HepG2 (cell line): ENCODE data around the gene SLC26A2. TPM values are rescaled to one million over a fixed set of nuclear protein-coding genes. Genes with fewer than 3 reads are reported as not detected.

ENCODE experiments used
- AHR ChIP-seq: IDR thresholded peaks from 2 replicates; pipeline ENCODE4 v1.6.1; 2018; ENCODE audit warnings: missing genetic modification reagents, missing compliant biosample characterization
- AKAP8 ChIP-seq: sonication (generic); formaldehyde crosslinking; IDR thresholded peaks from 2 replicates; pipeline ENCODE4 v1.5.1; 2020; ENCODE audit warnings: mild to moderate bottlenecking, missing genetic modification reagents
- ARHGAP35 ChIP-seq: sonication (generic); formaldehyde crosslinking; IDR thresholded peaks from 2 replicates; pipeline ENCODE4 v1.9.0; 2022; ENCODE audit warnings: mild to moderate bottlenecking, inconsistent platforms, moderate library complexity, missing genetic modification reagents, borderline replicate concordance
- DRAP1 ChIP-seq: IDR thresholded peaks from 2 replicates; pipeline ENCODE4 v1.6.1; 2016; ENCODE audit warnings: missing genetic modification reagents, missing compliant biosample characterization
- ELF3 ChIP-seq: IDR thresholded peaks from 2 replicates; pipeline ENCODE4 v1.6.1; 2016; ENCODE audit warnings: missing genetic modification reagents, missing compliant biosample characterization
- ETV5 ChIP-seq: IDR thresholded peaks from 2 replicates; pipeline ENCODE4 v1.6.1; 2018; ENCODE audit warnings: missing biosample characterization, missing genetic modification reagents, inconsistent platforms, borderline replicate concordance
- FIP1L1 ChIP-seq: fragments of 200-400 bp; formaldehyde crosslinking; IDR thresholded peaks from 2 replicates; pipeline ENCODE4 v1.6.1; 2018; ENCODE audit warnings: low read depth, mild to moderate bottlenecking, low read length, moderate library complexity, borderline replicate concordance; ENCODE audit not compliant: insufficient read depth
- PITX1 ChIP-seq: sonication (generic); formaldehyde crosslinking; IDR thresholded peaks from 2 replicates; pipeline ENCODE4 v1.5.1; 2020; ENCODE audit warnings: mild to moderate bottlenecking, missing genetic modification reagents
- RELA ChIP-seq: sonication (generic); formaldehyde crosslinking; IDR thresholded peaks from 2 replicates; pipeline ENCODE4 v1.4.0; 2020; ENCODE audit warnings: missing genetic modification reagents
- STAT5B ChIP-seq: sonication (generic); formaldehyde crosslinking; IDR thresholded peaks from 2 replicates; pipeline ENCODE4 v1.4.0; 2020; ENCODE audit warnings: missing genetic modification reagents
- SUZ12 ChIP-seq: fragments of 150-350 bp; IDR thresholded peaks from 2 replicates; pipeline ENCODE4 v1.6.1; 2014; ENCODE audit warnings: low read depth, low read length
- U2AF2 ChIP-seq: fragments of 200-400 bp; formaldehyde crosslinking; IDR thresholded peaks from 2 replicates; pipeline ENCODE4 v1.6.1; 2017; ENCODE audit warnings: low read depth, mild to moderate bottlenecking, low read length
- ZC3H13 ChIP-seq: sonication (generic); formaldehyde crosslinking; IDR thresholded peaks from 2 replicates; pipeline ENCODE4 v1.8.1; 2023; ENCODE audit warnings: mild to moderate bottlenecking, missing genetic modification reagents, moderate library complexity
- ZNF121 ChIP-seq: sonication (generic); formaldehyde crosslinking; IDR thresholded peaks from 2 replicates; pipeline ENCODE4 v1.5.0; 2020; ENCODE audit warnings: mild to moderate bottlenecking, missing genetic modification reagents
- ZNF333 ChIP-seq: sonication (generic); formaldehyde crosslinking; IDR thresholded peaks from 2 replicates; pipeline ENCODE4 v1.4.0; 2020; ENCODE audit warnings: mild to moderate bottlenecking, missing genetic modification reagents, borderline replicate concordance
- ZNF431 ChIP-seq: sonication (generic); formaldehyde crosslinking; IDR thresholded peaks from 2 replicates; pipeline ENCODE4 v1.9.0; 2022; ENCODE audit warnings: missing genetic modification reagents, low read depth, mild to moderate bottlenecking, borderline replicate concordance
- ZNF530 ChIP-seq: sonication (generic); formaldehyde crosslinking; IDR thresholded peaks from 2 replicates; pipeline ENCODE4 v1.5.0; 2020; ENCODE audit warnings: low read depth, mild to moderate bottlenecking, missing genetic modification reagents
- ZNF747 ChIP-seq: sonication (generic); formaldehyde crosslinking; IDR thresholded peaks from 2 replicates; pipeline ENCODE4 v1.8.1; 2023; ENCODE audit warnings: missing genetic modification reagents, mild to moderate bottlenecking, borderline replicate concordance
- ZNF776 ChIP-seq: sonication (generic); formaldehyde crosslinking; IDR thresholded peaks from 2 replicates; pipeline ENCODE4 v1.4.0; 2020; ENCODE audit warnings: mild to moderate bottlenecking, missing genetic modification reagents
- polyA plus RNA-seq, 8 experiments: library from polyadenylated mRNA; depleted of rRNA in 3 of 8; stranded (reverse) in 7 of 8; unstranded in 1 of 8; fragments of >200 nt; fragmentation: Illumina TruSeq in 4 of 8; extraction: Trizol in 4 of 8; gene quantifications; 2 replicates each; pipeline versions ENCODE4 v1.2.1 to v1.2.3, GENCODE V29; 2011 to 2016; ENCODE audit warnings: low read depth in 4 of 8, missing spikeins in 1 of 8, mixed read lengths in 1 of 8; ENCODE audit not compliant: insufficient read depth in 1 of 8
- total RNA-seq, 5 experiments: library from RNA; depleted of rRNA; stranded (reverse); fragments of >200 nt; fragmentation: Illumina TruSeq; extraction: Trizol; gene quantifications; 2 replicates each; pipeline ENCODE4 v1.2.3, GENCODE V29; 2016; ENCODE audit warnings: low read depth in 1 of 5
- TF ChIP-seq, protein P1 (sequence below): sonication (generic); formaldehyde crosslinking; IDR thresholded peaks from 2 replicates; pipeline ENCODE4 v1.4.0; 2020; ENCODE audit warnings: missing genetic modification reagents
- TF ChIP-seq, protein P2 (sequence below): sonication (generic); formaldehyde crosslinking; IDR thresholded peaks from 2 replicates; pipeline ENCODE4 v1.4.0; 2020; ENCODE audit warnings: mild to moderate bottlenecking, missing genetic modification reagents

SLC26A2 gene
- total and polyA plus RNA-seq, 2 of the 13 experiments (the other 11 are each of a cell fraction or from before 2014, with no cell fraction given) = 2.2 to 7.9 TPM

DNA sequence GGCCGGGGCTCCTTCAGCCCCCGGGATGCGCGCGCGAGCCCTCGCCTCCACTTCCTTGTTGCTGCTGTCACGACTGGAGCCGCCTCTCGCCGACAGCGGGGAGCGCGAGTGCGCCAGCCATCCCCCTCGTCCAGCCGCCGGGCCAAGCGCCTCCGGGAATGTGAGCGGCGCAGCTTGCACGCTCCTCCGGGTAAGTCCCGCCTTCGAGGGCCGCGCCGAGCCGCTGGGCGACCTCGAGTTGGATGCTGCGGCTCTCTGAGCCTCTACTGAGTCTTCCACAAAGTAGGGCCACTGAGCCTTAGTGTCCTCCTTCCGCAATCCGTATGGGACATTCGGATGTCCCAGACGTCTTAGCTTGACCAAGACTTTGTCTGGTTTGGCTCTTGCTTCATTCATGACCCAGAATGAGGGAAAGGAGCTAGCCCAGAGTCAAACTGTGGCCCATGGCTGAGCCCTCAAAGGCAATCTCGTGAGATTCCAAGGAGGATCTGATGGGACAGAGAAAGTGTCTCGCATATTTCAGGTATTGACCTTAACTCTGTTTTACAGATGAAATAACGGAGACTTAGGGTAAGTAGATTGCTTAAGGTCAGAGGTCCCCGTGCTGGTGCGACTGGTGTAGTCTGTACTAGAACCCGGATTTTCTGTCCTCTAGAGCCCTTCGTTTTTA lies 40.6 kb downstream of the SLC26A2 start (continued):
- TF ChIP-seq FIP1L1 = no peak
- no peak for TF ChIP-seq ZNF431 (CRISPR knock-in tag)
- TF ChIP-seq DRAP1 = no peak
- TF ChIP-seq PITX1 (CRISPR knock-in tag) = no peak
- no peak for TF ChIP-seq ARHGAP35
- no peak for TF ChIP-seq ELF3
- TF ChIP-seq ZNF333 (CRISPR knock-in tag) = no peak
- no peak for TF ChIP-seq U2AF2
- no peak; the same call in 1 of the 2 replicates for TF ChIP-seq ZNF776
- TF ChIP-seq ZNF121 (CRISPR knock-in tag) = no peak
- no peak for TF ChIP-seq STAT5B (CRISPR knock-in tag)
- TF ChIP-seq, protein P1, sequence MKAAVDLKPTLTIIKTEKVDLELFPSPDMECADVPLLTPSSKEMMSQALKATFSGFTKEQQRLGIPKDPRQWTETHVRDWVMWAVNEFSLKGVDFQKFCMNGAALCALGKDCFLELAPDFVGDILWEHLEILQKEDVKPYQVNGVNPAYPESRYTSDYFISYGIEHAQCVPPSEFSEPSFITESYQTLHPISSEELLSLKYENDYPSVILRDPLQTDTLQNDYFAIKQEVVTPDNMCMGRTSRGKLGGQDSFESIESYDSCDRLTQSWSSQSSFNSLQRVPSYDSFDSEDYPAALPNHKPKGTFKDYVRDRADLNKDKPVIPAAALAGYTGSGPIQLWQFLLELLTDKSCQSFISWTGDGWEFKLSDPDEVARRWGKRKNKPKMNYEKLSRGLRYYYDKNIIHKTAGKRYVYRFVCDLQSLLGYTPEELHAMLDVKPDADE (CRISPR knock-in tag) = 0 out of 2 replicates have a peak, but pooled peaks have one; percentile 15
- TF ChIP-seq ZC3H13 = 0 out of 2 replicates have a peak, but pooled peaks have one; percentile 35
- TF ChIP-seq AHR (CRISPR knock-in tag) = 0 out of 2 replicates have a peak, but pooled peaks have one; percentile 3
- TF ChIP-seq AKAP8 = no peak
- no peak for TF ChIP-seq RELA
- TF ChIP-seq SUZ12 = no peak
- no peak for TF ChIP-seq ETV5 (CRISPR knock-in tag)
- no peak; the same call in 1 of the 2 replicates for TF ChIP-seq ZNF747 (CRISPR knock-in tag)
- no peak for TF ChIP-seq ZNF530 (CRISPR knock-in tag)
- TF ChIP-seq, protein P2, sequence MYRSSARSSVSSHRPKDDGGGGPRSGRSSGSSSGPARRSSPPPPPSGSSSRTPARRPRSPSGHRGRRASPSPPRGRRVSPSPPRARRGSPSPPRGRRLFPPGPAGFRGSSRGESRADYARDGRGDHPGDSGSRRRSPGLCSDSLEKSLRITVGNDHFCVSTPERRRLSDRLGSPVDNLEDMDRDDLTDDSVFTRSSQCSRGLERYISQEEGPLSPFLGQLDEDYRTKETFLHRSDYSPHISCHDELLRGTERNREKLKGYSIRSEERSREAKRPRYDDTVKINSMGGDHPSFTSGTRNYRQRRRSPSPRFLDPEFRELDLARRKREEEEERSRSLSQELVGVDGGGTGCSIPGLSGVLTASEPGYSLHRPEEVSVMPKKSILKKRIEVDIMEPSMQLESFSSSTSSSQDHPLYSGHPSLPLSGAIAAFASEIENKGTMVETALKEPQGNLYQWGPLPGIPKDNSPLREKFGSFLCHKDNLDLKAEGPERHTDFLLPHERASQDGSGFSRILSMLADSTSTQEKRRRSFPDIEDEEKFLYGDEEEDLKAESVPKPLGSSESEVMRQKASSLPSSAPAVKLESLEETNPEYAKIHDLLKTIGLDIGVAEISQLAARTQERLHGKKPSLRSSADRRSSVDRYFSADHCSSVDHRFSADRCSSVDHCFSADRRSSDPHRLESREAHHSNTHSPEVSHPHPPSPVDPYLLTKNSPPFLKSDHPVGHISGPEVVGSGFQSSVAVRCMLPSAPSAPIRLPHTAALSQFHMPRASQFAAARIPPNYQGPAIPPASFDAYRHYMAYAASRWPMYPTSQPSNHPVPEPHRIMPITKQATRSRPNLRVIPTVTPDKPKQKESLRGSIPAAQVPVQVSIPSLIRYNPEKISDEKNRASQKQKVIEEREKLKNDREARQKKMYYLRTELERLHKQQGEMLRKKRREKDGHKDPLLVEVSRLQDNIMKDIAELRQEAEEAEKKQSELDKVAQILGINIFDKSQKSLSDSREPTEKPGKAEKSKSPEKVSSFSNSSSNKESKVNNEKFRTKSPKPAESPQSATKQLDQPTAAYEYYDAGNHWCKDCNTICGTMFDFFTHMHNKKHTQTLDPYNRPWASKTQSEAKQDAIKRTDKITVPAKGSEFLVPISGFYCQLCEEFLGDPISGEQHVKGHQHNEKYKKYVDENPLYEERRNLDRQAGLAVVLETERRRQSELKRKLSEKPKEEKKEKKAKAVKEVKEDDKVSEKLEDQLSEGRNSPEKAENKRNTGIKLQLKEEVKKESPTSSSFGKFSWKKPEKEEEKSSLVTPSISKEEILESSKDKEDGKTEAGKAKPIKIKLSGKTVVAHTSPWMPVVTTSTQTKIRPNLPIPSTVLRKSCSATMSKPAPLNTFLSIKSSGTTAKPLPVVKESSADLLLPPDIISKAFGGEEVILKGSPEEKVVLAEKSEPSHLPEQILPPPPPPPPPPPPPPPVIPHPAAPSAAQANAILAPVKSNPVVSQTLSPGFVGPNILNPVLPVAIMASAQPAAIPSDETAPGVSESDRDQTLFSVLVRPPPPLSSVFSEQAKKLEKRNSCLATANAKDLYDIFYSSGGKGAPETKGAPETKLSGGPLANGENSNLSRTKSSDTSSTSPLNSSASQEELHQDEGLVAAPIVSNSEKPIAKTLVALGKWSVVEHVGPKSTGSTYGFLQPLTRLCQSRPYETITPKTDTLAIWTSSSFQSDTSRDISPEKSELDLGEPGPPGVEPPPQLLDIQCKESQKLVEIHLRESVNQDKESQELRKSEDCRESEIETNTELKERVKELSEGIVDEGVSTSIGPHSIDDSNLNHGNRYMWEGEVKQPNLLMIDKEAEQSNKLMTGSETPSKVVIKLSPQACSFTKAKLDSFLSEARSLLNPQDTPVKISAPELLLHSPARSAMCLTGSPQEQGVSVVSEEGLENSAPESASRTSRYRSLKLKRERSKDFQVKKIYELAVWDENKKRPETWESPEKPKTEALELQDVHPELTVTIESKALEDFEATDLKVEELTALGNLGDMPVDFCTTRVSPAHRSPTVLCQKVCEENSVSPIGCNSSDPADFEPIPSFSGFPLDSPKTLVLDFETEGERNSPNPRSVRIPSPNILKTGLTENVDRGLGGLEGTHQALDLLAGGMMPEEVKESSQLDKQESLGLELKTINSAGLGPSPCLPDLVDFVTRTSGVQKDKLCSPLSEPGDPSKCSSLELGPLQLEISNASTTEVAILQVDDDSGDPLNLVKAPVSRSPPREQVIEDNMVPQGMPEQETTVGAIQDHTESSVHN (CRISPR knock-in tag) = 0 out of 2 replicates have a peak, but pooled peaks have one; percentile 2
